Germinal center (tissue), 1 donor: ENCODE measurements around the gene MCRIP1.

Source experiments
- DNase-seq: peaks from one replicate; pipeline ENCODE4 v3.0.0; 2012; ENCODE audit warnings: mixed read lengths, low spot score

Gene MCRIP1

DNA sequence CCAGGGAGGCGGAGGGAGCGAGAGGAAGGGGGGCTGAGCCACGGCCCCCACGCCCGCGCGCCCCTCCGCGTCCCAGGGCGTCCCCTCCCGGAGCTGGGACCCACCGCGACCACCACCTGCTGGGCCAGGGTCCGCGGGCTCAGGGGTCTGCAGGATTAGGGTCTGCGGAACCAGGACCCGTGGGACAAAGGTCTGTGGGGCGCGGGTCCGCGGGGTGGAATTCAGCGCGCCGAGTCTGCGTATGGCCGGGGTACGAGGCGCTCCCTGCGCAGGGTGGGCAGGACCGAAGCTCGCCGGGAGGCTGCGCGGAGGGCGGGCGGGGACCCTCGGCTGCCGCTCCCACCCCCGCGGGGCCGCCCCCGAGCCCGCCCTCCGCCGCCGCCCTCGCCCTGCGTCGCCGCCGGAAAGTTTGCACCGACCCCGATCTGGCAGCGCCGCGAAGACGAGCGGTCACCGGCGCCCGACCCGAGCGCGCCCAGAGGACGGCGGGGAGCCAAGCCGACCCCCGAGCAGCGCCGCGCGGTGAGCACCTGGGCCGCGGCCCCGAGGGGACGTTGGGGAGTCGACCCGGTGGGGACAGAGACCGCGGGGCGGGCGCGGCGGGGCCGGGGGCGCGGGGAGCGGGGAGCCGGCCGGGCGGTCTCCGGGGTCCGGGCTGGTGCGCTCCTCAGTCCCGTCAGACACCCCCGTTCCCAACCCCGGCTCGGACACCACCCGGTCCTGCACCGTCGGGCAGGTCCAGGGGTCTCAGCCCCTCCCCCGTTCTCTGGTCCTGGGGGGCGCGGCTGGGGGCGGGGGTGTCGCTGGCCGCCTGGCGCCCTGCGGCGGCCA, 29.1 kb downstream of the MCRIP1 start, which contains the start of gene GCGR:
TSS of gene GCGR (plus strand) at position 423 of the 831 bp plus-strand sequence. CDS start 4,869 bp downstream, outside the sequence.
- DNase-seq: no peak

DNA sequence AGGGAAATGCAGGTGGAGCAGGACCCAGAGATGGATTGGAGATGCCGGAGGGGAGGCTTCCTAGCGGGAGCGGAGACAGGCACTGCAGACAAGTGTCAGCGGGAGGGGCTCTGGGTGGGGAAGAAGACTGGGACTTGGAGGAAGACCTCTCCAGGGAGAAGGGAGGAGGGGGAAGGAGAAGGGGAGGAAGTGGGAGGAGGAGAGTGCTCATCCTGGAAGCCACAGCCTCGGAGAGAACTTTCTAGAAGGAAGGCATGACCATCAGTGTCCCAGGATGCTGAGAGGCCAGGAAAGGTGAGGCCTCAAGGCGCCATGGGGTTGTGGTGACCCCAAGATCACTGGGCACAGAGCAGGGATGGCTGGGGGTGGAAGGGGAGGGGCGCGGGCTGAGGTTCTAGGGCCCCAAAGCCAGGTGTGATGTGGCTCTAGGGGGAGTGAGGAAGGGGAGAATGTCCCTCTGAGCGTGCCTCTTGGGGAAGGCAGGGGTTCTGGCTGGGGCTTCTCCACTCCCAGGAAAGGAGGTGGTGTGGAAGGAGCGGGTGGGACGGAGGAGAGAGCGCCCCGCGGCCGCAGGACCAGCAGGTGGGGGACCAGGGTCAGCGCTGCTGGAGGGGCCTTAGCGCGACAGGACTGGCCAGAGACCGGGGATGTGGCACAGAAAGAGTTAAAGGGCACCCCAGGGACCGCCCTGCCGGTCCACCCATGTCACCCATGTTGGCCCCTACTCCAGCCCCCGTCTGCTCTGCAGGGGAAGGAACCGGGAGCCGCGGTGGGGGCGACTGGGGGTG, 30.0 kb downstream of the MCRIP1 start:
- no peak for DNase-seq

DNA sequence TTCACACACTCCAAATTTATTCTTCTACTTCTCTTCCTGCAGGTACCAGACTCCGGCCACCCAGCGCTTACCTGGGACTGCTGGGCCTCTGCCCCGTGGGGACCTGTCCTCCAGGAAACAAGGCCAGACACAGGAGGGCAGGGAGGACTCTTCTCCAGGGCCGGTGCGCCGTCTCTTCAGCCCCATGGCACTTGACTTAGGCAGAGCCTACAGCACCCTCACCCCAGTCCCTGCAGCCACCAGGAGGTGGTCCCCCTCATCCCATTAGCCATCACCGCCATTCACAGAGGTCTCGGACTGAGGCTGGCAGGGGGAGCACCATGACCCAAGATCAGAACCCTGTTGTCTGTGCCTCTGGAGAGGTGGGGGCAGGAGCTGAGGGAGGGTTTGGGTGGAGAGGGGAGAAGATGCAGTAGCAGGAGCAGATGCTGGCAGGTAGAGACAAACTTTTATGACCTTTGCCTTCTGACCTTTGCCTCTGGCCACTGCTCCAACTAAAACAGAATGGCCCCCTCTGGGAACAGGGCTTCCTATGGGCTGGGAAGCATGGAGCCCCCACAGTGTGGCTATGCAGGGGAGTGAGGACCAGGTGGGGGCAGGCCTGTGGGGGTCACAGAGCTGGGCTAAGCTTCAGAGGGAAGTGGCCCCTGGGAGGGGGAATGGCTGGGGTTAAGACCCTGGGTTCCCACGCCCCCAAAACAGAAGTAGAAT, 30.9 kb downstream of the MCRIP1 start:
- DNase-seq: no peak

DNA sequence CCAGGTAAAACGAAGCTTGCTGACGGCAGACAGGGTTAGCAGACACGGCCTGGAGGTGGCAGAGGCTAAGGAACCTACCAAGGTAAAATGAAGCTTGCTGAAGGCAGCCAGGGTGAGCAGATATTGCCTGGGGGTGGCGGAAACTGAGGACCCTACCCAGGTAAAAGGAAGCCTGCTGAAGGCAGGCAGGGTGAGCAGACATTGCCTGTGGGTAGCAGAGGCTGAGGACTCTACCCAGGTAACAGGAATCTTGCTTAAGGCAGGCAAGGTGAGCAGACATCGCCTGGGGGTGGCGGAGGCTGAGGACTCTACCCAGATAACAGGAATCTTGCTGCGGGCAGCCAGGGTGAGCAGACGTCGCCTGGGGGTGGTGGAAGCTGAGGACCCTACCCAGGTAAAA, 31.8 kb downstream of the MCRIP1 start:
- DNase-seq: no peak

DNA sequence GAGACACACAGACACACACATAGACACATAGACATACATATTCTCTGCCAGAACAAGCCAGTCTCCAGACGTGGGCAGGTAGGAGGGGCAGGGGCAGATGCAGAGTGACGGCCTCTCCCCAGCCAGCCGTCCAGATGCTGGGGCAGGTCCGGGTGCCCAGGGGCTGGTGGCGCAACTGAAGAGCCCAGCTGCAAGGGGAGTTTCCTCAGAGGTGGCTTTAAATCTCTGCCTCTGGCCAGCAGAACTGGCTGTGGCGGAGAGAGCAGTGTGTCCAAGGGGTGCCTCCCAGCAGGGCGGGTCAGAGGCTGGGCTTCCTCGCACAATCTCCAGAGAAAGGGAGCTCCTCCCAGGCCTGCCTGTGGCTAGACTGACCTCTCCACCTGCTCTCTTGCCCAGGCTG, 38.6 kb downstream of the MCRIP1 start:
- no peak for DNase-seq

DNA sequence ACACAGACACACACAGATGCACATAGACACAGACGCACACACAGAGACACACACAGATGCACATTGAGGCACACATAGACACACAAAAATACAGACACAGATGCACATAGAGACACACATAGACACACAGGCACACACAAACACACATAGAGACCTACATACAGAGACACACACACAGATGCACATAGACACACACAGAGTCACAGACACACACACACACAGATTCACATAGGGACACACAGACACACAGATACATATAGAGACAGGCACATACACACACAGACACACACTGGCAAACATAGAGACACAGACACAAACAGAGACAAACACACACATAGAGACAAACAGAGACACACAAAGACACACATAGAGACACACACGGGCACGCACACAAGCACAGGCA, 39.0 kb downstream of the MCRIP1 start:
- no peak for DNase-seq

DNA sequence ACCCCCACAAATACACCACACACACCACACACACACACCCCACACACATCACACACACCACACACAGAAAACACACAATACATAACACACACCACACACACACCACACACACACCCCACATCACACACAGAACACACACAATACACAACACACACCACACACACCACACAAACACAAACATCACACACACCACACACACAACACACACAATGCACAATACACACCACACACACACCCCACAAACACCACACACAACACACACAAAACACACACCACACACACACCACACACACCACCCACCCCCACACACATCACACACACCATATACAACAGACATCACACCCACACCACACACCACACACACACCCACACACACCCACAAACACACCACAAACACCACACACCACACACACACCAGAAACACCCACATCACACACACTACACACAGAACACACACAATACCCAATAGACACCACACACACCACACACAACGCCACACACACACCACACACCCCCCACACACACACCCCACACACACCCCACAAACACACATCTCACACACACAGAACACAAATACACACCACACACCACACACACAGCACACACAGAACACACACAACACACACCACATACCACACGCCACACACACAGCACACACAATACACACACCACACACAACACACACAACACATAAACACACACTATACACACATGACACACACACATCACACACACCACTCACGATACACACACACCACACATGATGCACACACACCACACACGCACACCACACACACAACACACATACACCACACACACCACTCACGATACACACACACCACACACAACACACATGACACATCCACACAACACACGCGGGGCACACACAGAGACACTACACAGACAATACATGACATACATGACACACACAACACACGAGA, 40.1 kb downstream of the MCRIP1 start:
- DNase-seq: no peak
